Neutrophil (primary cell): ENCODE results near the gene GMEB2.

Experiments
- H3K27ac ChIP-seq: fragments of 200-600 bp; sonication (generic); 2 replicates; pipeline ENCODE4 v1.5.1; 2016; ENCODE audit warnings: mild to moderate bottlenecking, moderate library complexity
- H3K27me3 ChIP-seq: fragments of 200-600 bp; sonication (generic); 2 replicates; pipeline ENCODE4 v1.6.0; 2016; ENCODE audit warnings: mild to moderate bottlenecking
- H3K36me3 ChIP-seq: fragments of 200-600 bp; sonication (generic); 2 replicates; pipeline ENCODE4 v1.5.1; 2017
- H3K4me1 ChIP-seq, 2 experiments: fragments of 200-600 bp in 1 of 2; sonication (generic) in 1 of 2; 1 replicate in 1 of 2; 2 replicates in 1 of 2; pipeline versions ENCODE4 v1.5.1 to v1.6.1; 2013 to 2016; ENCODE audit warnings: low read depth in 1 of 2, low read length in 1 of 2, mild to moderate bottlenecking in 1 of 2, moderate library complexity in 1 of 2; ENCODE audit not compliant: control insufficient read depth in 1 of 2, insufficient read depth in 1 of 2
- H3K4me3 ChIP-seq, 2 experiments: fragments of 200-600 bp in 1 of 2; sonication (generic) in 1 of 2; 1 replicate in 1 of 2; 2 replicates in 1 of 2; pipeline ENCODE4 v1.5.1; 2013 to 2016; ENCODE audit warnings: low read depth in 1 of 2, low read length in 1 of 2, mild to moderate bottlenecking in 1 of 2, moderate library complexity in 1 of 2
- H3K9me3 ChIP-seq: fragments of 200-600 bp; sonication (generic); 2 replicates; pipeline ENCODE4 v1.5.1; 2016
- TF ChIP-seq, protein P1 (sequence below): fragments of 200-600 bp; sonication (generic); IDR thresholded peaks from 2 replicates; pipeline ENCODE4 v1.5.1; 2016; ENCODE audit warnings: antibody characterized with exemption

The GMEB2 gene

DNA sequence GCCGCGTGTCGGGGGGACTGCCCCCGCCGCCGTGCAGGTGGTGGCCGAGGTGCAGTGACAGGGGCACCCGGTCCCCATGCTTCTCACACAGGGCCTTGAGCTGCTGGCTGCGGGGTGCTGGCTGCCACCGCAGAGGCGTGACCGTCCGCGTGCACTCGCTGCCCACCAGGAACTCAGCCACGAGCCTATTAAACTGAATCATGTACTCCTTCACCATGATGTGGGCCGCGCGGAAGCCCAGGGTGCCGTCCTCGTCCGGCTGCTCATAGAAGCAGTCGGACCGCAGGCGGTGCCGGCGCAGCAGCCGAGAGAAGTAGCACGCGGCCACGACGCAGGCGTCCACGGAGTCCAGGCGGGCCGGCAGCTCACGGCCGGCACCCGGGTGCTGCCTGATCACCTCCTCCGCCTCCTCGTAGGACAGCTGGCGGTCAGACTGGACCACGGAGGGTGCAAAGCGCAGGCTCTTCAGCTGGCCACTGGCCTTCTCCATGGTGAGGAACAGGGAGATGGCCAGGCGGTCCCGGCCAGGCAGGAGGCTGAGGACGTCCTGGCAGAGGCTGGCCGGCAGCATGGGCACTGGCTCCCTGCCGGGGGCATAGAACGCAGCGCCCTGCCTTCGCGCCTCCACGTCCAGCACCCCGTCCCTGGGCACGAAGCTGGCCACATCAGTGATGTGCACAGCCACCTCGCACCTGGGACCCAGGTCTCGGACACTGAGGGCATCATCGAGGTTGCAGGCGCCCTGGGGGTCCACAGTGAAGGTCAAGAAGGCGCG lies 62.7 kb downstream of the GMEB2 start:
- Histone ChIP-seq H3K4me1 (peaks cover 27 to 28% of the 10 kb centered on the region in 2 experiments), H3K36me3 (peaks cover 94% of the 10 kb centered on the region), H3K27me3 (peaks cover 10% of the 10 kb centered on the region), H3K27ac (no peak overlapping the region), H3K9me3 (peaks cover 2% of the 10 kb centered on the region), H3K4me3 (no peak overlapping the region)
- TF ChIP-seq, protein P1, sequence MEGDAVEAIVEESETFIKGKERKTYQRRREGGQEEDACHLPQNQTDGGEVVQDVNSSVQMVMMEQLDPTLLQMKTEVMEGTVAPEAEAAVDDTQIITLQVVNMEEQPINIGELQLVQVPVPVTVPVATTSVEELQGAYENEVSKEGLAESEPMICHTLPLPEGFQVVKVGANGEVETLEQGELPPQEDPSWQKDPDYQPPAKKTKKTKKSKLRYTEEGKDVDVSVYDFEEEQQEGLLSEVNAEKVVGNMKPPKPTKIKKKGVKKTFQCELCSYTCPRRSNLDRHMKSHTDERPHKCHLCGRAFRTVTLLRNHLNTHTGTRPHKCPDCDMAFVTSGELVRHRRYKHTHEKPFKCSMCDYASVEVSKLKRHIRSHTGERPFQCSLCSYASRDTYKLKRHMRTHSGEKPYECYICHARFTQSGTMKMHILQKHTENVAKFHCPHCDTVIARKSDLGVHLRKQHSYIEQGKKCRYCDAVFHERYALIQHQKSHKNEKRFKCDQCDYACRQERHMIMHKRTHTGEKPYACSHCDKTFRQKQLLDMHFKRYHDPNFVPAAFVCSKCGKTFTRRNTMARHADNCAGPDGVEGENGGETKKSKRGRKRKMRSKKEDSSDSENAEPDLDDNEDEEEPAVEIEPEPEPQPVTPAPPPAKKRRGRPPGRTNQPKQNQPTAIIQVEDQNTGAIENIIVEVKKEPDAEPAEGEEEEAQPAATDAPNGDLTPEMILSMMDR, result no peak

DNA sequence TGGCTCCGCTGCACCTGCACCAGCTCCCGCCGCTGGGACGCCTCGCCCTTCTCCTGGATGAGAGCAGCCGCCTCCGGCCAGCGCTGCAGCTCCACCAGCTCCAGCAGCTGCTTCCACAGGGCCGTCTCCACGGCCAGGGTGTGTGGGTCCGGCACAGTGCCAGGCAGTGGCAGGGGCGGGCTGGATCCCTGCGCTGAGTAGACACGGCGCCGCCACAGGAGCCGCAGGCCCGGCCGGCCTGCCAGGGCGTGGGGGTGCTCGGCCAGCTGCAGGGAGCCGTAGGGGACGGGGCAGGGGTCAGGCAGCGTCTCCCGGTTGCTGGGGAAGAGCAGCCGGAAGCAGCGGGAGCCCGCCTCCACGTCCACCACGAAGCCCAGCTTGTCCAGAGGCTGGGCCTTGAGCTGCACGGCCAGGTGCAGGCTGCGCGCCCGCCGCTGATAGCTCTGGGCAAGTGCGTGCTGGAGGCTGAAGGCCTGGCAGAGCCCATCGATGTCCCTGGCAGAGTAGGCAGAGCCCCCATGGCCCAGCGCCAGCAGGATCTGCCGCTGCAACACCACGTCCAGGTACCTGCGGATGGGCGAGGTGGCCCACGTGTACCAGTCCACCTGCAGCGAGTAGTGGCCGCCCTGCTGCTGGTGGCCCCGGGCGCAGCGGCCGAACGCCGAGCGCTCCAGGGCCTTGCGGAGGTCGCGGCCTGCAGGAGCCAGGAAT lies 63.5 kb downstream of the GMEB2 start:
- H3K27ac ChIP-seq, result no peak overlapping the region
- TF ChIP-seq, protein P1, result no peak
- H3K9me3 ChIP-seq, result peaks cover 2% of the 10 kb centered on the region
- peaks cover 94% of the 10 kb centered on the region for H3K36me3 ChIP-seq
- H3K27me3 ChIP-seq, result peaks cover 10% of the 10 kb centered on the region
- H3K4me1 ChIP-seq, result peaks cover 19% of the 10 kb centered on the region in 2 experiments
- H3K4me3 ChIP-seq, result no peak overlapping the region

DNA sequence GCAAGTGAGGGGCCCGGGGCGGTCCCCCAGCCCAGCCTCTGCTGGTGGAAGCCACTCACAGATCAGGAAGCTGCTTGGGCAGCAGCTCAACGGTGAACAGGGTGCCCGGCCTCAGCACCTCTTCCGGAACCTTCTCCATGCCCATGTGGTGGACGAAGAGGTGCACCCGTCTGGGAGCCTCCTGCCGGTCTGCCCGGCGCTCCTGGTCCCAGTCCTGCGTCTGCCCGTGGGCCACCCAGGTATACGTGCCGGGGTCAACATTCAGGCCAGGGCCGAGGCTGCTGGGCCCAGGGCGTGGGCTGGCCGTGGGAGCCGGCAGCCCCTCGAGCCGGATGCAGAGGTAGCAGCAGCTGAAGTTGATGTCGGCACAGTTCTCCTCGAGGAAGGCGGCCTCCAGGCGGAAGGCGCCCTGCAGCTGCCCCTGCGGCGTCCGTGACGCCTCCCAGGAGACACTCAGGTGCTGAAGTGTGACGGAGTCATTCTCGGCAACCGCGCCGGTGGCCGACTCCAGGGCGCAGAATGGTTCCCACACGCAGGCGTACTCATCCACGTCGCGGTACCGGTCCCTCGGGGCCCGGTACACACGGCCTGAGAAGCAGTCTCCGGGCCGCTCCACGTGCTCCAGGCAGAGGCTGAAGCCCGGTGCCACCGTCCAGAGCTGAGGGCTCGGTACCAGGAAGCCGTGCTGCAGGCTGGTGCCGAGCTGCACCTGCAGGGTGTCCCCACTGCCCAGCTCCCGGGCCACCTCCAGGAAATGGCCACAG lies 64.3 kb downstream of the GMEB2 start:
- H3K27ac ChIP-seq, result no peak overlapping the region
- H3K9me3 ChIP-seq, result peaks cover 2% of the 10 kb centered on the region
- peaks cover 98% of the 10 kb centered on the region for H3K36me3 ChIP-seq
- H3K4me1 ChIP-seq, result peaks cover 12% of the 10 kb centered on the region in 2 experiments
- TF ChIP-seq, protein P1, result no peak
- H3K4me3 ChIP-seq, result no peak overlapping the region
- H3K27me3 ChIP-seq, result peaks cover 10% of the 10 kb centered on the region

DNA sequence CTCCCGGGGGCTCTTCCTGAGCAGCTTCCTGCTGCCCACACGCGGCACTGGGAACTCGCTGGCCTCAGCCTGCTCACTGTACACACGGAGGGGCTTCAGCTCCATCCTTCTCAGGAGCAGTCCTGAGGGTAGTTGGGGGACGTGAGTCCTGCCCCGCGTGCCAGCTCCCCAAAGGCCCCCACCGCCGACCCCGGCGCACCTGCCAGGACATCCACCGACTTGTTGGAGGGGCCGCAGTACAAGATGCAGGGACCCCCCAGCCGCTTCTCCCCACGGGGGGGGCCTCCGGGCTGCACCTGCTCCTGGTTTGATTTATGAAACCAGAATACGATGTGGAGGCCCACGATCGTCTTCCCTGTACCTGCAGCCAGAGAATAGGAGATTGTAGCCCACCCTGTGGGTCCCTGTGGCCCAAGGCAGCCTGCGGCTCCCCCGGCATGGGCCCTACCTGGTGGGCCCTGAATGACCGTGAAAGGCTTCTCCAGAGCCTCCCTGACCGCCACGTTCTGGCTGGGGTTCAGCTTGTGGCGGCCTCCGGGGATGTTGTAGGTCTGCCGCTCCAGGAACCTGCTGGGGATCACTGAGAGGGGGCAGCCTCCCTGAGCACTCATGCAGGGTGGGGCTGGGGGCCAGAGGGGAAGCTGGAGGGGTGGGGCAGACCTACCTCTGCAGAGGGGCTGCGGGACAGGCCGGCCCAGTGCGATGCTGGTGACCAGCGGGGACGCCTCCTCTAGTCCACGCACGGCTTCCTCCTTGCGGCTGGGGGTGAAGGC lies 65.1 kb downstream of the GMEB2 start:
- Histone ChIP-seq H3K36me3 (peaks cover 100% of the 10 kb centered on the region), H3K4me1 (peaks cover 3 to 4% of the 10 kb centered on the region in 2 experiments), H3K27me3 (peaks cover 11% of the 10 kb centered on the region), H3K4me3 (no peak overlapping the region), H3K27ac (no peak overlapping the region), H3K9me3 (peaks cover 2% of the 10 kb centered on the region)
- TF ChIP-seq, protein P1, result no peak
